Neutrophil (primary cell): ENCODE results near the gene TOR1B.

Experiments used
- H3K27ac ChIP-seq: fragments of 200-600 bp; sonication (generic); 2 replicates; pipeline ENCODE4 v1.5.1; 2016; ENCODE audit warnings: mild to moderate bottlenecking, moderate library complexity
- H3K27me3 ChIP-seq: fragments of 200-600 bp; sonication (generic); 2 replicates; pipeline ENCODE4 v1.6.0; 2016; ENCODE audit warnings: mild to moderate bottlenecking
- H3K36me3 ChIP-seq: fragments of 200-600 bp; sonication (generic); 2 replicates; pipeline ENCODE4 v1.5.1; 2017
- H3K4me1 ChIP-seq, 2 experiments: fragments of 200-600 bp in 1 of 2; sonication (generic) in 1 of 2; 1 replicate in 1 of 2; 2 replicates in 1 of 2; pipeline versions ENCODE4 v1.5.1 to v1.6.1; 2013 to 2016; ENCODE audit warnings: low read depth in 1 of 2, low read length in 1 of 2, mild to moderate bottlenecking in 1 of 2, moderate library complexity in 1 of 2; ENCODE audit not compliant: control insufficient read depth in 1 of 2, insufficient read depth in 1 of 2
- H3K4me3 ChIP-seq, 2 experiments: fragments of 200-600 bp in 1 of 2; sonication (generic) in 1 of 2; 1 replicate in 1 of 2; 2 replicates in 1 of 2; pipeline ENCODE4 v1.5.1; 2013 to 2016; ENCODE audit warnings: low read depth in 1 of 2, low read length in 1 of 2, mild to moderate bottlenecking in 1 of 2, moderate library complexity in 1 of 2
- H3K9me3 ChIP-seq: fragments of 200-600 bp; sonication (generic); 2 replicates; pipeline ENCODE4 v1.5.1; 2016
- TF ChIP-seq, protein P1 (sequence below): fragments of 200-600 bp; sonication (generic); IDR thresholded peaks from 2 replicates; pipeline ENCODE4 v1.5.1; 2016; ENCODE audit warnings: antibody characterized with exemption

The TOR1B gene

DNA sequence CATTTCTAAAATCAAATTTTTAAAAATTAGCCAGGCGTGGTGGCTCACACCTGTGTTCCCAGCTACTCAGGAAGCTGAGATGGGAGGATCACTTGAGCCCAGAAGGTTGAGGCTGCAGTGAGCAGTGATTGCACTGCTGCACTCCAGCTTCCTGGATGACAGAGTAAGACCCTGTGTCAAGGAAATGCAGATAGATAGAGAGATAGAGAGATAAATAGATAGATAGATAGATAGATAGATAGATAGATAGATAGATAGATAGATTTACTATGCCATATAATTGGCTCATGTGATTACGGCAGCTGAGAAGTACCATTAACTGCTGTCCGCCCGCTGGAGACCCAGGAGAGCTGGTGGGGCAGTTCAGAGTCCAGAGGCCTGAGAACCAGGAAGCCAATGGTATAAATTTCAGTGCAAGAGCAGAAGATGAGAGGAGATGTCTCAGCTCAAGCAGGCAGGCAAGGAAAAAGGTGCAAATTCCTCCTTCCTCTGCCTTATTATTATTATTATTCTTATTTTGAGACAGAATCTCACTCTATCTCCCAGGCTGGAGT is 37.1 kb upstream of the TOR1B start:
- H3K36me3 ChIP-seq = peaks cover 17% of the 10 kb centered on the region
- H3K4me1 ChIP-seq = peaks cover 24 to 27% of the 10 kb centered on the region in 2 experiments
- TF ChIP-seq, protein P1, sequence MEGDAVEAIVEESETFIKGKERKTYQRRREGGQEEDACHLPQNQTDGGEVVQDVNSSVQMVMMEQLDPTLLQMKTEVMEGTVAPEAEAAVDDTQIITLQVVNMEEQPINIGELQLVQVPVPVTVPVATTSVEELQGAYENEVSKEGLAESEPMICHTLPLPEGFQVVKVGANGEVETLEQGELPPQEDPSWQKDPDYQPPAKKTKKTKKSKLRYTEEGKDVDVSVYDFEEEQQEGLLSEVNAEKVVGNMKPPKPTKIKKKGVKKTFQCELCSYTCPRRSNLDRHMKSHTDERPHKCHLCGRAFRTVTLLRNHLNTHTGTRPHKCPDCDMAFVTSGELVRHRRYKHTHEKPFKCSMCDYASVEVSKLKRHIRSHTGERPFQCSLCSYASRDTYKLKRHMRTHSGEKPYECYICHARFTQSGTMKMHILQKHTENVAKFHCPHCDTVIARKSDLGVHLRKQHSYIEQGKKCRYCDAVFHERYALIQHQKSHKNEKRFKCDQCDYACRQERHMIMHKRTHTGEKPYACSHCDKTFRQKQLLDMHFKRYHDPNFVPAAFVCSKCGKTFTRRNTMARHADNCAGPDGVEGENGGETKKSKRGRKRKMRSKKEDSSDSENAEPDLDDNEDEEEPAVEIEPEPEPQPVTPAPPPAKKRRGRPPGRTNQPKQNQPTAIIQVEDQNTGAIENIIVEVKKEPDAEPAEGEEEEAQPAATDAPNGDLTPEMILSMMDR = no peak
- no peak overlapping the region for H3K4me3 ChIP-seq
- H3K27me3 ChIP-seq = no peaks in the 10 kb centered on the region
- H3K9me3 ChIP-seq = no peaks in the 10 kb centered on the region
- no peak overlapping the region for H3K27ac ChIP-seq

DNA sequence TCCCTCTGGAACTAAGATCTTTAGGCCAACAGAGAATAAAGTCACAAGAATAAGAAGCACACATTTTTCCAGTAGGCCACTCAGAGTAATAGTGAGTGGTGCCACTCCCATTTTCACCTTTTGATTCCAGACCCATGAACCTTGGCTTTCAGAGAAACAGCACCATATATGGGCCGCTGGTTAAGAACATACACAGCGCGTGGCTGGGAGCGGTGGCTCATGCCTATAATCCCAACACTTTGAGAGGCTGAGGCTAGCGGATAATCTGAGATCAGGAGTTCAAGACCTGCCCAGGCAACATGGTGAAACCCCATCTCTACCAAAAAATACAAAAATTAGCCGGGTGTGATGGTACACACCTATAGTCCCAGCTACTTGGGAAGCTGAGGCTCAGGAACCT is 34.5 kb upstream of the TOR1B start:
- Histone ChIP-seq H3K9me3 (no peaks in the 10 kb centered on the region), H3K27me3 (no peaks in the 10 kb centered on the region), H3K36me3 (peaks cover 25% of the 10 kb centered on the region), H3K4me3 (no peak overlapping the region), H3K27ac (no peak overlapping the region), H3K4me1 (peaks cover 10 to 18% of the 10 kb centered on the region in 2 experiments)
- TF ChIP-seq, protein P1 = no peak

DNA sequence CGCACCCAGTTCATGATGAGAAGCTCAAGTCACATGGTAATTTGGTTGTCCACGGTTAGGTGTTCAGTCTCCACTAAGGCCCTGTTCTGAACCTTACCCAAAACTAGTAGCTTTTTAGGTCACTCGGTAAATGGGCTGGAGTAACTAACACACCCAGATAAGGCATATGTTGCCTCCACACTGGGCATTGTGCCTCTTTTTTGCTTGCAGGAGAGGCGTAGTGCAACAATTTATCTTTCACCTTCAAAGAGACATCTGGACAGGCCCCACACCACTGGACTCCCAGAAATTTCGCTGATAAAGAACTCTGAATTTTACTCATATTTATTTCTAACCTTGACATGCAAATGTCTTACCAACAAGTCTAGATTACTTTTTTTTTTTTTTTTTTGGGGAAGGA is 33.3 kb upstream of the TOR1B start:
- peaks cover 20 to 27% of the 10 kb centered on the region in 2 experiments for H3K4me1 ChIP-seq
- H3K36me3 ChIP-seq = peaks cover 25% of the 10 kb centered on the region
- no peaks in the 10 kb centered on the region for H3K27me3 ChIP-seq
- no peaks in the 10 kb centered on the region for H3K9me3 ChIP-seq
- TF ChIP-seq, protein P1 = no peak
- no peak overlapping the region for H3K4me3 ChIP-seq
- no peak overlapping the region for H3K27ac ChIP-seq

DNA sequence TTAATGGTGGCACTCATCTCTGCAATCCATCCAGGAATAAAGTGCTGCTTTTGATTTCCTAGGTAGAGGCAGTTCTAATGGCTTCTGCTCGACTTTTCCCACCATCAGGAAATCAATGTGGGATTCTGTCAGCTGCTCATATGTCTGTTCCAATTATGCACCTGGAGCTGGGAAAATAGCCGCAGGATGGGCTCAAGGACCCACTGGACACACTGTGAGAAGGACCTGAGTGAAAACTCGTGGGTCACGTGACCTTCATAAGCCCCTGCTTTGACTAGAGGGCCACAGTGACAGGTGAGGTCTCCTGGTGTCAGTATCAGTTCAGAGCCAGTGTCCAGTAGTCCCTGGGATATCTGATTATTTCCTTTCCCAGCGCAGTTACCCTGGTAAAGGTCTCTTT is 32.2 kb upstream of the TOR1B start:
- Histone ChIP-seq H3K36me3 (peaks cover 25% of the 10 kb centered on the region), H3K4me3 (no peak overlapping the region), H3K4me1 (peaks cover 31 to 38% of the 10 kb centered on the region in 2 experiments), H3K27ac (no peak overlapping the region), H3K9me3 (no peaks in the 10 kb centered on the region), H3K27me3 (no peaks in the 10 kb centered on the region)
- TF ChIP-seq, protein P1 = no peak

DNA sequence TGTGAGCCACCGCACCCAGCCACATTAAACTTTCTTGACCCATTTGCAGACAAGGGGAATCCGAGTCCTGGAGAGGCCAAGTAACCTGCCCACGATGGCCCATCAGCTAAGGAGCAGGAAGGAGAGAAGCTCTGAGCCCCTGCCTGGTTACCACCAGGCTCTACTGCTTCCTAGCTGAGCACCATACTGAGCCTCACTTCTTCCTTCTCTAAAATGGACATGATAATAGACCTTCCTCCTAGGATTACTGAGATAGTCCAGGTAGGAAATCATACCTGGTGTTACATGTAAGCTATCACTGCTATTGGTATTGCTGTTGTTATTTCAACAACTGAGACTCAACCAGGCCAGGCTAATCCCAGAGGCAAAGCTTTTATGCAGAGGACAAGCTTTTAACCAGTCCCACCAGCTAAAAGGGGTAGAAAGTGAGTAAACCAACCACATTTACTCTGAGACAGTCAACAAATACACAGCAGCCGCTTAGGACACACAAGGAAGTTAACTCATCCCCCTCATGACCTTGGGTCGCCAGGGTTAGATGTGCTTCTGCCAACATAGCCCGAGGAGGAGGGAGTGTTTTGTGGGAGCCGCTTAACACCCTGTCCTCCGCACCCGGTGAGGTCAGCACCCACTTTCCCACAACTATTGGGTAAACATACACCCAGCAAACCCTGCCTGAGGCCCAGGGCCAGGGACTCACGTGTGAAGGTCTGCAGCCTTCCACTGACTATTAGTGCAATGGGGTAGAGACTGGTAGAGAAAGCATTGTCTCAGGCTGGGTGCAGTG is 29.5 kb upstream of the TOR1B start:
- peak overlapping the region in 1 of 2 experiments; percentile 28 for H3K4me3 ChIP-seq
- peaks cover 58 to 65% of the 10 kb centered on the region in 2 experiments for H3K4me1 ChIP-seq
- no peaks in the 10 kb centered on the region for H3K27me3 ChIP-seq
- H3K9me3 ChIP-seq = no peaks in the 10 kb centered on the region
- H3K36me3 ChIP-seq = peaks cover 22% of the 10 kb centered on the region
- TF ChIP-seq, protein P1 = no peak
- peak overlapping the region; percentile 92 for H3K27ac ChIP-seq
